Retina (tissue), 1 donor: Measurements from ENCODE around the gene FAU.
"Not testable (repeated sequence)": the region's sequence is repeated elsewhere in the genome, so short reads cannot be mapped to it uniquely, and the experiment has no call there.

Experiments used
- DNase-seq: peaks from one replicate; pipeline ENCODE4 v3.0.0-alpha.2; 2016

Gene FAU

GRCh38 chr11:65121865-65122696 is at the start of gene FAU, which contains the start of gene MRPL49:
TSS of gene FAU (minus strand) at chr11:65122134. CDS start at chr11:65121813, 321 bp downstream.
TSS of gene MRPL49 (plus strand) at chr11:65122321. CDS start at chr11:65122347, 26 bp downstream.
- DNase-seq: peak; percentile 96

DNA sequence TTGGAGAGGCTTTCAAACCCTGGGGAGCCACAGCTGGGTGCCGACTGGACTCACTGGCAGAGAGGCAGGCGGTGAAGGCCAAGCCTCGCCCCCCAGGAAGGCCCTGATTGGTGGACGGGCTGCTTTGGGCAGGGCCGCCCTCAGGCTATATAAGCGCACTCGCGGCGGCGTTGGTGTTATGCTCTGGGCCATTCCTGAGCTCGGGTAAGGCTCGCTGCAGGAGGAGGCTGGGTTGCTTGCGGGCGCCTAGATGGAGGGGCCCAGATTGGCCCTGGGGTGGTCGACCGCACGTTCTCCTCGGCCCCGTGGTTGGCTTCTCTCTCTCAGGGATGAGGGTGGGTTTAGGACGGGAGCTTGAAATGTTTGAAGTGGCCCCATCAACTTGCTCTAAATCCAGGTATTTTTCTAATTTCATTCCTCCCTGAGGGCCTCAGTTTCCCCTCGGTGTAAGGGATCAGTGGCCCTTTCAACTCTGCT is 48.2 kb upstream of the FAU start, which contains the start of gene SPDYC:
TSS of gene SPDYC (plus strand) at position 176 of the 477 bp plus-strand sequence. CDS start 1,125 bp downstream, outside the sequence.
- no peak for DNase-seq

GRCh38 chr11:65169164-65169641 is 47.3 kb upstream of the FAU start:
- DNase-seq: no peak

- no peak for DNase-seq
Observed at GRCh38 chr11:65167656-65168055, 45.7 kb upstream of the FAU start.

GRCh38 chr11:65166893-65167292 is 45.0 kb upstream of the FAU start:
- no peak for DNase-seq

DNA sequence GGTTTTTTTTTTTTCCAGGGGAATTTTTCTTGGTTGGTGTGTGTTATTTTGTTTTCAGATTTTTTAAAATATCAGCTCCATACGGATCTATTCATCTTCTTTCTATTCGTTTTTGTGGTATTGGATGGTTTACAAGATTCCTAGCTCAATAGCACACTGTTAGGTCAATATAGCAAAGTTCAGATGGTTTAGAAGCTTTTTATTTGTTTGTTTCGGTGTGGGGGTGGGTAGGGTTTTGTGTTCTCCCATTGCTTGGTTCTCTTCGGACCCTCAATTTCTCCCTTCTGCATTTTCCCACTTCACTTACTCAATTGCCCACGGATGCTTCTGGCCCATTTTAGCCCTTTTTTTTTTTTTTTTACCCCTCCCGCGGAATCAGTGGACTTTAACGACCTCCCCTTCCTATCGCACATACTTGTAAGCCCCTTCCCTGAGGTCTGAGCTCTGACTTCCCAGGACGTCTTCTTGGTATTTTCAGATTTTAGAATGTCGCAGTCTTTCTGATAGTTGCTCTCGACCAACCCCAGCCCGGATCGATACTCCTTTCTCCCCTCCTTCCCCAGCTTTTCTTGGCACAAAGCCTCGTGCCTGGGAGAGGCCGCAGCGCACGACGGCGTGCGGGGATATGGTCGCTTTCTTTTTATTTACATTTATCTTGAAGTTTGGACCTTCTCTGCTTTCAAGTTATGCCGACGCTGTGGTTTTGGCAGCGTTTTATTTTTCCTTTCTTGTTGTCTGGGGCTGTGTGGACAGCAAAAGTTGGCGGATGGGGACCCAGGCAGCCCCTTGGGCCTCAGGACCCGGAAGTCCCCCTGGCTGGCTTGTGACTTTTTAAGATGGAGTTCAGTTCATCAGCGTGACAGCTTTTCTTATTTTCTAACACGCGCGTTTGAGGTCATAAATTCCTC is 43.7 kb upstream of the FAU start:
- DNase-seq: no peak

- no peak for DNase-seq
Observed at GRCh38 chr11:65163684-65164083, 41.8 kb upstream of the FAU start.

DNA sequence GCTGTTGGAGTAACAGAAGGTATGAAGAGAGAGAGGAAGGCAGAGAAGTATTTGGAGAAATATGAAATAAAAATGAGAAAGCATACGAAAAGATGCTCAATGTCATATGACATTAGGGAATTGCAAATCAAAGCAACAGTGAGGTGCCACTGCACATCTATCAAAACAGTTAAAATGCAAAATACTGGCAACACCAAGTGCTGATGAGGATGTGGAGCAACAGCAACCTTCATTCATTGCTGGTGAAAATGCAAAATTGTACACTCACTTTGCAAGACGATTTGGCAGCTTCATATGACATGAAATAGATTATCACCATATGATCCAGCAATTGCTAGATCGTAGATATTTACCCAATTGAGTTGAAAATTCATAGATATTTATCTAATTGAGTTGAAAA is 38.7 kb upstream of the FAU start:
- DNase-seq: no peak

- no peak for DNase-seq
Observed at GRCh38 chr11:65159012-65159411, 37.1 kb upstream of the FAU start.

DNA sequence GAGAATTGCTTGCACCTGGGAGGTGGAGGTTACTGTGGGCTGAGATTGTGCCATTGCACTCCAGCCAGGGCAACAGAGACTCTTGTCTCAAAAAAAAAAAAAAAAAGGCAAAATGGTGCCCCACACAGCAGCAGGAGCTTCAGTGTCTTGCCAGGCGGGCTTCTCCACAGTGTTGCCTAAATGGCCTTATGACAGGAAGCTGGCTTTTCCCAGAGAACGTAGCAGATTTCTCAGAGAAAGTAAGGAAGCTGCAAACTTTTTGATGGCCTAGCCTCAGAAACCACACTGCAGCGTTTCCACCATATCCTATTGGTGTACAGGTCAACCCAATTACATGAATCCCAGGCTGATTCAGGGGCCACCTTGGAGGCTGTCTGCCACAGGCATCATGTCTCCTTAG is 35.4 kb upstream of the FAU start:
- no peak for DNase-seq

GRCh38 chr11:65156926-65157325 is 35.0 kb upstream of the FAU start:
- no peak for DNase-seq

GRCh38 chr11:65156256-65156655 is 34.3 kb upstream of the FAU start:
- no peak for DNase-seq

- DNase-seq: no peak
Observed at GRCh38 chr11:65152122-65152521, 30.2 kb upstream of the FAU start.

- no peak for DNase-seq
Observed at GRCh38 chr11:65151331-65151899, 29.5 kb upstream of the FAU start.

DNA sequence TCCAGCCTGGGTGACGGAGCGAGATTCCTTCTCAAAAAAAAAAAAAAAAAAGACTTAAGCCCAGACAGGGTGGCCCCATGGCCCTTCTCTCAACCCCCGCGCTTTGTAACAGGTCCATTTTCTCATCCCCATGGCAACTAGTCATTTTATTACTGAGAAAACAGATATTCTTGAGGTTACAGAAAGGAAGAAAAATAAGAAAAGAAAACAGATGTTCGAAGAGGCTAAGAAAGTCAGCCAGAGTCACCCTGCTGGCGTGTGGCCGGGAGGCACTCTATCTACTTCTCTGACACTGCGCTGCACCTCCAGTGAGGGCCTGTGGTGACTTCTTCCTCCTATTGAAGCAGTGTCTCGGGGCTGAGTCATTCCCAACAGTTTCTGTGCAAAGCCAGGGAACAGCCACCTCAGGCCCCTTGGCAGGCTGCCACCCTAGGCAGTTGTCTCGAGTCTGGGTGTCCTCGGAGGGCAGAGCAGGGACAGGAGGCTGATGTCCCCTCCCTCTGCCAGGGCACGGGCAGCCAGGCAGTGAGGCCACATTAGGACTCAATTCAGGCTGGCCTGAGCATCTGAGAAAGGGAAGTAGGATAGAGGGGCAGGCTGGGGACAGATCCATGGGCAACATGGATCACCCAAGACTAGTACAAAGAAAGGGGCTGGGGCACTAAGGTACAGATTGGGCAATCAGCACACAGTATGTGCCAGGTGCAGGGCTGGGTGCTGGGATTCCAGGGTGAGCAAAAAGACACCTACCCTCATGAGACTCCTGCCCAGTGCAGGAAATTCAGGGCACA is 28.8 kb upstream of the FAU start:
- no peak for DNase-seq

GRCh38 chr11:65150131-65150508 is 28.2 kb upstream of the FAU start:
- DNase-seq: not testable (repeated sequence)

- DNase-seq: no peak
Observed at GRCh38 chr11:65148657-65149056, 26.7 kb upstream of the FAU start.

DNA sequence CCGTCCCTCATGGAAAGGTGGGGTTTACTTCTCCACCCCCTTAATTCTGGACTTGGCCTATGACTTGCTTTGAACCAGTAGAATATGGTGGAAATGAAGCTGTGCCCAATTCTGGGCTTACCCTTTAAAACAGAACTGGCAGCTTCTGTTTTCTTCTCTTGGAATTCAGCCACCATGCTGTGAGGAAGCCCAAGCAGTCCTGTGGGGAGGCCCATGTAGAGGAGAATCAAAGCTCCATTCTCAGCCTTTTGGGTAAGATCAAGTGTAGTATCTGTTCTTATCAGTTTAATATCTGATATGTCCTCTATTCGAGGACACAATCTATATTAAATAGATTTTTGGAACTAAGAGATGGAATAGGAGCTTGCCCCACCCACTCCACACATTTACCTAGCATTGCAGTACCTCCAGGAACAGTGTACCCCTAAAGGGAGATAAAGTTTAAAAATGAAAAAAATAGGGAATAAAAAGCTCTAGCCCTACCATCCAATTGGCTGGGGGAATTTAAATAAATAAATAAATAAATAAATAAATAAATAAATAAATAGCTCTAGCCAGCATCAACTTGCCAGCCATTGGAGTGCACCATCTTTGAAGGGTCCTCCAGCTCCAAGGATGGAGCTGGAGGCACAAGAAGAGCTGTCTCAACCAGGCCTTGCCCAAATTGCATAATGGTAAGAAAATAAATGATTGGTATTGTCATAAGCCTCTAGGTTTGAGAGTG is 25.6 kb upstream of the FAU start:
- no peak for DNase-seq

GRCh38 chr11:65141896-65142494 is 20.1 kb upstream of the FAU start:
- no peak for DNase-seq

DNA sequence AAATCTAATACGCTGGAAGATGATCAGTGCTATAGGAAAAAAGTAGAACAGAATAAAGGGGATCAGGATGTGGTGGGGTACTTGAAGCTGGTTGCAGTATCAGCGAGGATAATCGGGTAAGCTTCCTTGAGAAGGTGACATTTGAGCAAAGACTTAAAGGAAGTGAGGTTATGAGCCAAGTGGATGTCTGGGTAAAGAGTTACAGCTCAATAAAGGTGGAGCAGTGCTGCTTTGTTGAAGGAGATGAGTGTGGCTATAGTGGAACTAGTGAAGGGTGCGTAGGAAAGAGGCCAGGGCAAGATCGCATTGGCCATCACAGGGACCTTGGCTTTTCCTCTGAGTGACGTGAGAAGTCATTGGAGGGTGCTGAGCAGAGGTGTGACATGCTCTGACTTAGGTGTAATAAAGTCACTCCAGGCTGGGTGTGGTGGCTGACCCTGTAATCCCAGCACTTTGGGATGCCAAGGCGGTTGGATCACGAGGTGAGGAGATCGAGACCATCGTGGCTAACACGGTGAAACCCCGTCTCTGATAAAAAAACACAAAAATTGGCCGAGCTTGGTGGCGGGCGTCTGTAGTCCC is 14.7 kb upstream of the FAU start:
- DNase-seq: no peak
